Smooth muscle cell (in vitro differentiated cells): ENCODE data around the gene COX15. TPM values are rescaled to one million over a fixed set of nuclear protein-coding genes. Genes with fewer than 3 reads are reported as not detected.
"Not testable (repeated sequence)": the region's sequence is repeated elsewhere in the genome, so short reads cannot be mapped to it uniquely, and the experiment has no call there.

Source experiments
- DNase-seq: peaks from one replicate; lab custom pipeline; 2025; ENCODE audit not compliant: unreplicated experiment; lab: John Stamatoyannopoulos, UW
- H2AFZ ChIP-seq: fragments of 200-600 bp; sonication (generic); 2 replicates; pipeline ENCODE4 v1.6.0; 2016; ENCODE audit warnings: antibody characterized with exemption, low read depth, mild to moderate bottlenecking
- H3F3A ChIP-seq: fragments of 200-600 bp; sonication (generic); 2 replicates; pipeline ENCODE4 v1.6.0; 2017; ENCODE audit warnings: antibody characterized with exemption, low read depth
- H3K27ac ChIP-seq: fragments of 200-600 bp; sonication (generic); 2 replicates; pipeline ENCODE4 v1.5.1; 2016; ENCODE audit warnings: low read depth, mild to moderate bottlenecking
- H3K27me3 ChIP-seq: fragments of 200-600 bp; sonication (generic); 2 replicates; pipeline ENCODE4 v1.6.1; 2016; ENCODE audit warnings: low read depth, mild to moderate bottlenecking
- H3K36me3 ChIP-seq: fragments of 200-600 bp; sonication (generic); 2 replicates; pipeline ENCODE4 v1.5.1; 2016; ENCODE audit warnings: low read depth
- H3K4me1 ChIP-seq: fragments of 200-600 bp; sonication (generic); 2 replicates; pipeline ENCODE4 v1.5.1; 2016; ENCODE audit warnings: low read depth
- H3K4me2 ChIP-seq: fragments of 200-600 bp; sonication (generic); 2 replicates; pipeline ENCODE4 v1.6.0; 2016; ENCODE audit warnings: mild to moderate bottlenecking
- H3K4me3 ChIP-seq: fragments of 200-600 bp; sonication (generic); 2 replicates; pipeline ENCODE4 v1.5.1; 2016; ENCODE audit warnings: mild to moderate bottlenecking
- H3K79me2 ChIP-seq: fragments of 200-600 bp; sonication (generic); 2 replicates; pipeline ENCODE4 v1.6.0; 2016; ENCODE audit warnings: low read depth, mild to moderate bottlenecking
- H3K9ac ChIP-seq: fragments of 200-600 bp; sonication (generic); 2 replicates; pipeline ENCODE4 v1.6.0; 2016; ENCODE audit warnings: low read depth
- H3K9me3 ChIP-seq: fragments of 200-600 bp; sonication (generic); replicated peaks from 2 replicates; pipeline ENCODE4 v1.5.1; 2016; ENCODE audit warnings: low read depth
- H4K20me1 ChIP-seq: fragments of 200-600 bp; sonication (generic); 2 replicates; pipeline ENCODE4 v1.6.0; 2016; ENCODE audit warnings: low read depth
- CTCF ChIP-seq: fragments of 200-600 bp; sonication (generic); IDR thresholded peaks from 2 replicates; pipeline ENCODE4 v1.5.1; 2017; ENCODE audit warnings: borderline replicate concordance, mild to moderate bottlenecking, antibody characterized with exemption; ENCODE audit not compliant: insufficient read depth, poor library complexity, severe bottlenecking
- WGBS: methylation state at CpG from one replicate; pipeline ENCODE4 v1.1.7; 2016; ENCODE audit warnings: low lambda C conversion rate; 5-methylcytosine and 5-hydroxymethylcytosine counted together
- polyA plus RNA-seq: library from polyadenylated mRNA; unstranded; fragments of >200 nt; fragmentation: Nextera tagmentation; extraction: Ambion mirVana; gene quantifications from 2 replicates; pipeline ENCODE4 v1.2.1, GENCODE V29; 2016
- total RNA-seq: library from RNA; depleted of rRNA; stranded (reverse); fragments of >200 nt; gene quantifications from 2 replicates; pipeline ENCODE4 v1.2.3, GENCODE V29; 2014

The COX15 gene
- total and polyA plus RNA-seq, 2 experiments from 2014 or later = 16.9 to 21.3 TPM

- Histone ChIP-seq H3K9ac (no peak overlapping the region), H3K4me1 (no peaks in the 10 kb centered on the region), H3K9me3 (no peaks in the 10 kb centered on the region), H3F3A (no peaks in the 10 kb centered on the region), H3K27ac (no peak overlapping the region), H3K4me2 (no peak overlapping the region), H2AFZ (no peak overlapping the region), H3K79me2 (no peaks in the 10 kb centered on the region), H3K27me3 (no peaks in the 10 kb centered on the region), H4K20me1 (no peaks in the 10 kb centered on the region), H3K4me3 (no peak overlapping the region), H3K36me3 (peaks cover 21% of the 10 kb centered on the region)
- TF ChIP-seq CTCF = no peak
- DNase-seq = no peak
Observed at GRCh38 chr10:99750641-99751040, 18.7 kb upstream of the COX15 start.

GRCh38 chr10:99748823-99749451 is 17.0 kb upstream of the COX15 start:
- Histone ChIP-seq H3K9me3 (no peaks in the 10 kb centered on the region), H3K9ac (no peak overlapping the region), H3K4me3 (no peak overlapping the region), H2AFZ (no peak overlapping the region), H3K27me3 (no peaks in the 10 kb centered on the region), H3K4me2 (no peak overlapping the region), H3K4me1 (no peaks in the 10 kb centered on the region), H3K27ac (no peak overlapping the region), H3K36me3 (peaks cover 18% of the 10 kb centered on the region), H3F3A (no peaks in the 10 kb centered on the region), H4K20me1 (no peaks in the 10 kb centered on the region), H3K79me2 (no peaks in the 10 kb centered on the region)
- WGBS = 93% methylated on average over 2 of the region's 2 CpGs
- no peak for DNase-seq
- no peak for TF ChIP-seq CTCF

- not testable (repeated sequence) for H3K79me2 ChIP-seq, H3K4me1 ChIP-seq
- WGBS = 100% methylated on average over 2 of the region's 2 CpGs
Observed at GRCh38 chr10:99746166-99746565, 14.2 kb upstream of the COX15 start.

GRCh38 chr10:99743841-99744240 is 11.9 kb upstream of the COX15 start:
- WGBS = 92% methylated on average over 3 of the region's 3 CpGs
- peaks cover 30% of the 10 kb centered on the region for H3K36me3 ChIP-seq

More at GRCh38 chr10:99746166-99746565, 14.2 kb upstream of the COX15 start:
- DNase-seq, H3K9ac ChIP-seq, H3K9me3 ChIP-seq, H2AFZ ChIP-seq, H3K27ac ChIP-seq, H3F3A ChIP-seq, H3K4me2 ChIP-seq, H3K4me3 ChIP-seq, H4K20me1 ChIP-seq, H3K27me3 ChIP-seq: not testable (repeated sequence)
- peaks cover 20% of the 10 kb centered on the region for H3K36me3 ChIP-seq

More at GRCh38 chr10:99743841-99744240, 11.9 kb upstream of the COX15 start:
- no peak overlapping the region for H3K27ac ChIP-seq
- DNase-seq = no peak
- H3K4me1 ChIP-seq = no peaks in the 10 kb centered on the region
- H4K20me1 ChIP-seq = peaks cover 3% of the 10 kb centered on the region
- H3K9me3 ChIP-seq = peaks cover 11% of the 10 kb centered on the region
- H3K9ac ChIP-seq = no peak overlapping the region
- H3K4me3 ChIP-seq = no peak overlapping the region
- H3K4me2 ChIP-seq = no peak overlapping the region
- H3K79me2 ChIP-seq = no peaks in the 10 kb centered on the region
- no peaks in the 10 kb centered on the region for H3F3A ChIP-seq
- no peak overlapping the region for H2AFZ ChIP-seq
- H3K27me3 ChIP-seq = no peaks in the 10 kb centered on the region
- no peak for TF ChIP-seq CTCF
